Hematopoietic multipotent progenitor cell treated with erythropoietin and hydrocortisone succinate and interleukin-3 and kit ligand, for 15 days (in vitro differentiated cells): ENCODE results near the gene ADAM15.

Experiments used
- DNase-seq: peaks from one replicate; pipeline ENCODE4 v3.0.0-alpha.2; 2015; ENCODE audit warnings: low spot score

ADAM15 gene

GRCh38 chr1:155086856-155087535 lies 35.9 kb downstream of the ADAM15 start:
- no peak for DNase-seq

- DNase-seq, result peak; percentile 81
These were observed 40.2 kb downstream of the ADAM15 start for GRCh38 chr1:155091071-155092051.

GRCh38 chr1:155092131-155092530 lies 41.0 kb downstream of the ADAM15 start:
- no peak for DNase-seq

GRCh38 chr1:155092641-155093040 lies 41.5 kb downstream of the ADAM15 start:
- no peak for DNase-seq

GRCh38 chr1:155093911-155094621 lies 43.0 kb downstream of the ADAM15 start:
- peak; percentile 38 for DNase-seq

GRCh38 chr1:155094622-155094948 lies 43.5 kb downstream of the ADAM15 start:
- no peak for DNase-seq

GRCh38 chr1:155099331-155099730 lies 48.2 kb downstream of the ADAM15 start:
- DNase-seq, result no peak

- DNase-seq, result no peak
These were observed 52.2 kb downstream of the ADAM15 start for GRCh38 chr1:155103325-155103724.

- DNase-seq, result no peak
These were observed 53.8 kb downstream of the ADAM15 start for GRCh38 chr1:155104605-155105534.

GRCh38 chr1:155105604-155106011 lies 54.5 kb downstream of the ADAM15 start:
- no peak for DNase-seq

- DNase-seq, result no peak
These were observed 55.7 kb downstream of the ADAM15 start for GRCh38 chr1:155106862-155107261.

- no peak for DNase-seq
These were observed 56.5 kb downstream of the ADAM15 start for GRCh38 chr1:155107309-155108264.

GRCh38 chr1:155108296-155108695 lies 57.2 kb downstream of the ADAM15 start:
- no peak for DNase-seq

- no peak for DNase-seq
These were observed 59.3 kb downstream of the ADAM15 start for GRCh38 chr1:155110381-155110780.

- DNase-seq, result no peak
These were observed 59.7 kb downstream of the ADAM15 start for GRCh38 chr1:155110826-155111225.
